Left renal cortex interstitium (tissue), 4 donors: ENCODE data around the gene UBE2F. TPM values are rescaled to one million over a fixed set of nuclear protein-coding genes. Genes with fewer than 3 reads are reported as not detected.
"Not testable (repeated sequence)": the region's sequence is repeated elsewhere in the genome, so short reads cannot be mapped to it uniquely, and the experiment has no call there.

Experiments
- DNase-seq, 4 donors: peaks; one replicate each; pipeline ENCODE4 v3.0.0-alpha.2; 2013; ENCODE audit warnings: low read depth in 4 of 4, low spot score in 2 of 4, missing footprints in 1 of 4
- polyA plus RNA-seq, 4 donors: library from polyadenylated mRNA; unstranded; fragments of 120-200 nt; gene quantifications; one replicate each; pipeline ENCODE4 v1.2.1, GENCODE V29; 2013; ENCODE audit not compliant: insufficient read length in 4 of 4

The UBE2F gene
- polyA plus RNA-seq, 4 donors: 41.9 to 46.4 (median 43.6) TPM

DNA sequence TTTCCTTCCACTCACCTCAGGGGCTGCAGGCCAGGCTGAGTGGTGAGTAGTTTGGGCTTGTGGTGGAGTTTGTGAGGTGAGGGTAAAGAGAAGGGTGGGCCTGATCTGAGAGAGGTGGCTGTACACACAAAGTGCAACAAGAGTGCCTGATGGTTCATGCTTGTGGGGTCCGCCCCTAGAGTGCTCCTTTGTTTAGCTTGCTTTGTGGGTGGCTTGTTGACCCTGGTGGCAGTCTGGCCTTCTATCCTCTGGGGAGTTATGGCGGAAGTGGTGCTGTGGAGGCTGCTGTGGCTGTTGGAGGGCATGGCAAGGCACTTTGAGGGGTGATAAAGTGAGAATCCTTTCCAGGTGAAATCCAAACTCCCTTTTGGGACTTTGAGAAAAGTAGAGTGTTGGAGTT, 10.6 kb downstream of the UBE2F start:
- DNase-seq: no peak

DNA sequence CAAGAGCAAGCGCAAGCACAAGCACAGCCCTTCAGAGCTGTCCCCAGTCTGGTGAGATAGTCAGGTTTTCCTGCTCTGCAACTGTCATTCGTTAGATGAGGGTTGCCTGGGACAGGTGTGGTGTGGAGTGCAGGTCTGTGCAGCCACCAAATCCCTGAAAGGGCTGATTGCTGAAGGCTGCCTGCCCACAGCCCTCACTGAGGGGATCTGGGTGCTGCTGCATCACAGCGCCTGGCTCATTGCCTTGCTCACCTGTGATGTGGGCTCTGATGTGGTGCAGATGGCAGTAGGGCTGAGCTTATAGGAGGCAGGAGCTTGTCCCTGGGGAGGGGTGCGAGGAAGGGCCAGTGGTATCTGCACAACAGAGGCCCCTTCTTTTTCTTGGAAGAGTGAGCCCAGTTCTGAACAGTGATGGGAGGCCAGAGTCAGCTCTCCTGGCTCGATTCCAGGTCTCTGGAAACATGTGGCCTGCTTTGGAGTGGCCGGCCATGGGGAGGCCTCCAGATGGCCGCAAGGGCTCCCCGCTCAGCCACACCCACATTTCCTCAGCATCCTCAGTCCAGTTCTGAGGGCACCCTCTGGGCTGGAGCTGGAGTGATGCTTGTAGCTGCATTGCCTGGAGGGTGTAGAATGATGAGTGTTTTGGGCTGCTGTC, 11.4 kb downstream of the UBE2F start:
- DNase-seq: no peak

DNA sequence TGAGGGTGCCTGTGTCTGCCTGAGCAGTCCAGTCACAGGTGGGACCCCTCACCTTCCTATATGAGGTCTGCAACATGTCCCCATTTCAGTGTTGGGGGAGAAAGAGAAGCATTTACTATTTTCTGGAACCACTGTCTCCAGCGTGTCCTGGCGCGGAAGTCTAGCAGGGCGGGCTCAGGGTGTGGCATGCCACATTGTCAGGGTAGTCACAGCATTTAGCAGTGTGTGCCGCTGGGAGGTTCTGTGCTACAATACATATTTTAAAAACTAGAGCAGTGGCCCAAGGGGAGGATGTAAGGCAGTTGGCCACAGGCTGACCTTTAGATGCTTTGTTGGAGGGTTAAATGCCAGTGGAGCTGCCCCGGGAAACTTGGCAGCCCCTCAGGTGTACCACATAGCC, 12.5 kb downstream of the UBE2F start:
- DNase-seq: no peak

DNA sequence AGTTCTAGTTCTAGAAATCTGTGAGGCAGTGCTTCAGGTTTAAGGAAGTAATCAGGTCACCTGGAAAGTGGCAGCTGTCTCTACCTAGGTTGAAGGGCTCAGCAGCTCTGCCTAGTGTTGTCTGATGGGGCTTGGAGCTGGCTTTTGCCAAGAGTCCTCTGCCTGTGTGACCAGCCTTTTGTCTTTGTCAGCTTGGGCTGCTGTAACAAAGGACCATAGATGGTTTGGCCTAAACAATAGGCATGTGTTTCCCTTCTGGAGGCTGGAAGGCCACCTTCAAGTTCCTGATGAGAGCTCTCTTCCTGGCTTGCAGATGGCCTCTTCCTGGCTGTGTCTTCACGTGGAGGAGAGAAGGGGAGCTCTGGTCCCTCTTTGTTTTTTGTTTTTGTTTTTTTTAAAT, 13.3 kb downstream of the UBE2F start:
- no peak for DNase-seq

DNA sequence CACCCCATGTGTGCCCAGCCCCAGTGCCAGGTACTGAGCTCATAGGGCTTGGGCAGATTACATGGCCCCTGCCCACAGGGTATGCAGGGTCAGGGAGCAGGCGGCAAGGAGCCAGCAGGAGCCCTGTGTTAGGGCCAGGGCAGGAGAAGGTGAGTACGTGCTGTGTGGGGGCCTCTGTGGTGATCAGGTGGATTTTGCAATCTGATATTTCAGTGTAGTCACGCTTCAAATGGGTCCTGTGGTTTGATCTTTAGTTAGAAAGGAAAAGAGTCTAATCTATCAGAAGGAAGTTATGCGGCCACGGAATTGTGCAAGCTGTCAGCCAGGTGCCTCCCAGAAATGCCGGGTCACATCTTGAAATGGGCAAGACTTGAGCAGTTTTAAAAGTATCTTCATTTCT, 13.9 kb downstream of the UBE2F start:
- no peak for DNase-seq

DNA sequence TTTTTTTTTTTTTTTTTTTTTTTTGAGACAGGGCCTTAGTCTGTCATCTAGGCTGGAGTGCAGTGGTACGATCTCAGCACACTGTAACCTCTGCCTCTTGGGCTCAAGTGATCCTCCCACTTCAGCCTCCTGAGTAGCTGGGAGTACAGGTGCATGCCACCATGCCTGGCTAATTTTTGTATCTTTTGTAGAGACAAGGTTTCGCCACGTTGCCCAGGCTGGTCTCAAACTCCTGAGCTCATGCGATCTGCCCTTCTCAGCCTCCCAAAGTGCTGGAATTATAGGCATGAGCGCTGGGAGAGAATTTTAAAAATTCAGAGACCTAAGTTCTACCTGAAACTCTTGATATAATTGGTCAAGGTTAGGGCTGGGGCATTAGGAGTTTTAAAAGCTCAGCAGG, 14.8 kb downstream of the UBE2F start:
- not testable (repeated sequence) for DNase-seq

DNA sequence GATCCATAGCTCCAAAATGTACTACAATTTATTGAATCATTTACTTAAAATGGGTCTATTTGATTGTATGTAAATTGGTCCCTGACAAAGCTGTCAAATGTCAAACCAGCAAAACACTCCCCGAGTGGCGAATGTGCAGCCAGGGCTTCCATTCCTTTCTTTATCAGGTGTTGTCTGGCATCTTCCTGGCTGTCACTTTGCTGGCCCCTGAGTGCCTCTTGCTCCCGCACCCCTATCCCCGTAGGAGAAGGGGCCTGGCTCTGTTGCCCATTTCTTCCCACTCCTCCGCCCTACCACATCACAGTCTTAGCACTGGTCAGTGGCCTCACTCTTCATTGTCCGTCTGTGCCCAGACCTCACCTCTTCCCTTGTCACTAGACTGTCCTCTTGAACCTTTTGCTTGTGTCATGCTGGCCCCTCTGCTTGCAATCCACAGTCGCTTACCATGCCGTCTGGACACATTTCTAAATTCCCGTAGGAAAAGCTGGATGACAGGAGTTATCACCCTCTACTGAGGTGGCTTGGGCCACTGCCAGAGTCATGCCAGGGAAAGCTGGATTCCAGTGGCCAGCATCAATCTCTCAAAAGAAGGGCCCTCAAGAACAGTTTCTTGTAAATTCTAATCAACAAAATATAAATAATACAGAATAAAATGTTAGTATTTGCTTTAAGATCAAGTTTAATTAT, 15.4 kb downstream of the UBE2F start:
- no peak for DNase-seq

DNA sequence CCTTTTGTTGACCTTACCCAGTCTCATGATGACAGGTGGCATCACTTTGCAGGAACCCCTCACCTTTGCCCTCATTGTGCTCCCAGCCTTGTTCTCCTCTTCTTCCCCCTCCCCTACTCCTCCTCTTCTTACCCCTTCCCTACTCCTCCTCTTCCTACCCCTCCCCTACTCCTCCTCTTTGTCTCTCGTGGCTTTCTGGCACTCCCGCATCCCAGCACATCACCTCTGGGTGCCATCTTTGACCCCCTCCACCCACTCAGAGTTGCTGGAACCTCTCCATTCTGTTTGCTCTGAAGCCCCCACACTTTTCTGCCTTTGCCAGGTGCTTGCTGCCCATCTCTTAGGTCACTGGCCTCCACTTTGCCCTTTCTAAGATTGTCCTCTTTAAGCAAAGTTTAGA, 17.1 kb downstream of the UBE2F start:
- no peak for DNase-seq

DNA sequence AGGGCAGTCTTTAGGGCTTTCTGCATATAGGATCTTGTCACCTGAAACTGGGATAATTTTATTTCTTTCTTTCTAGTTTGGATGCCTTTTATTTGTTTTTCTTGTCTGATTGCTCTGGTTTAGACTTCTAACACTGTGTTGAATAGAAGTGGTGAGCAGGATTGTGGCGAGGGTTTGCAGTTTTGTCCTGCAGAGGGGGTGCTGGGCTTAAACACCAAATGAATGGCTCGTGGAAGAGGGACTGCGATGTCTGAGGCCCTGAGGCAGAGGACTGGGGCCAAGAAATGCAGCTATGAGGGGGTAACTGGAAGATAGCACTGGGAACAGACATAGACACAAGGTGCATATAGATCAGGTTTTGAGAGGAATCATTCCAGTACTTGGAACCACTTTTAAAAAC, 20.5 kb downstream of the UBE2F start:
- DNase-seq: no peak

DNA sequence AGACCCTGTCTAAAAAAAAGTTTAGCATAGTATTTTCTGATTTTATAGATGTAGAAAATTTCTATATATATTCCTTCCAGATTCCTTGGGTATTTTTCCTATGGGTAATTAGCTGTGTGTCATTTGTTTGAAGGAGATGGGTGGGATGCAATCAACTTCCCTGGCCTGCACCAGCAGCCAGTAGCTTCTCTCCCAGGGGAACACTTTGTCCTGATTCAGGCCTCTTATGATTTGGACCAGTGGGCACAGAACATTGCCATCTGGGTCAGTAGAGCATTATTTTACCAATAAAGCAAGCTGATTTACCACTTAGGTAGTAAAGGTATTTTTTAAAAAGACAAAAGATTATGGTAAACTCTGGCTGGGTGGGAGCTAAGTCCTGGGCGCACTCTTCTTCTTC, 26.9 kb downstream of the UBE2F start:
- no peak for DNase-seq

DNA sequence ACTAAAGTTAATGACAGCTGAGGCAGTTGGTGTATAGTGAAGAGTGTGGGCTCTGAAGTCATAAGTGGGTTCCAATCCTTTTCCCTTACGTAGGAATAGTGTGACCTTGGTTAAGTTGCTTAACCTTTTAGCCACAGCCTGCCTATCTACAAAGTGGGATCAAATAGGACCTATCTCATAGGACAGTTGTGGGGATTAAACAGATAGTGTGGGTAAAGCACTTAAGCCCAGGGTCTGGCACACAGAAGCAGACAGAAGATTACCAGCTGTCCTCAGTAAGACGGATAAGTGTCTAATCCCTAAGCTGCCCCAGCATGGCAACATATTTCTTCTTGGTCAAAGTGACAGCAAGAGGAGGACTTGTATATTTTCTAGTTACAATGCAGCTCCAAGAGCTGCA, 28.2 kb downstream of the UBE2F start:
- no peak for DNase-seq

DNA sequence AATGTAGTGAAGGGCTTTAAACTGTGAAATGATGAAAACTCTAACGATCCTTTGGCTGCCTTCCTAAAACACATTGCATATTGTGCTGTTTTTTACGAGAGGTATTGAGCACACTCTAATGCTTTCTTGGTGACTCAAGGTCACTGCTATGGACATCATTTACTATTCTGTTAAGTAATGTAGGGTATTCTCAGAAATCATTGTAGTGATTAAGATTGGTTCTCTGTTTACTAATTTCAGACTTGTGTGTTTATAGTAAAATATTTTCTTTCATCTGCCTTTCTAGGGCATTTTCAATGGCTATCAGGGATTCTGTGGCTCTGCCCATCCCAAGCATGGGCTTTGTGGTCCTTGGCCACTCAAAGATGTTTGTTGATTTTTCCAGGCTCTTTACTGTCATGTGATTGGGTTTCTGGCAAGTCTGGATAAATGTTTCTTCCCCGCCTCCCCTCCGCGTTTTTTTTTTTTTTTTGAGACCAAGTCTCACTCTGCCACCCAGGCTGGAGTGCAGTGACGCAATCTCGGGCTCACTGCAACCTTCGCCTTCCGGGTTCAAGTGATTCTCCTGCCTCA, 29.3 kb downstream of the UBE2F start:
- DNase-seq: no peak

DNA sequence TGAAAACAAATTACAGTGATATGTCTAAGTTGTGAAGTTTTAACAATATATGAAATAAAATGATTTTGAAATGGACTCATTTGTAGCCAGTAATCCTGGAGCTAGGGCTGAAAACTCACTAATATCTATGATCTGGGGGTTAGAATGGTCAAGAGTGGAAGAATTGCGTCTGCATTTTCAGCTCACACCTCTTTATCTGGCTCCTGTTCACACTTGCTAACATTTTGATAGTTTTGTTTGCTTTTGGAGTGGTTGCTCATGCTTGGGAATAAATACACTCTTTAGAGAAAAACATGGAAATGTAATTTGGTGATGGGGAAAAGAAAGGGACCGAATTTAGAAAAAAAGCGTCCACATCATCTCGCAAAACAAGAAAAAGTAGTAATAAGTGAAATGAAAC, 30.7 kb downstream of the UBE2F start:
- no peak for DNase-seq

DNA sequence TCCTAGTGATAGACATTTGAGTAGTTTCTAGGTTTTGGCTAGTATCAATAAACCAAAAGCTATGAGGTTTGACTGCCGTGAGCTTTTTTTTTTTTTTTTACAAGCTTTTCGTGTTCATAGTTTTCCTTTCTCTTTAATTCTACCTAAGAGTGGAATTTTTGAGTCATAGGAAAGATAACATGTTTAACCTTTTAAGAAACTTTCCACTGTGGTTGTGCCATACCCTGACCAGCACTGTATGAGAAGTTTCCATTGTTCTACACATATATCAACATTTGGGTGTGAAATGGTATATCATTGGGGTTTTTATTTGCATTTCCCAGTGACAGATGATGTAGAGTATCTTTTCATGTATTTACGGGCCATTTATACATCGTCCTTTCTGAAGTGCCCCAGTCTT, 31.7 kb downstream of the UBE2F start:
- no peak for DNase-seq

DNA sequence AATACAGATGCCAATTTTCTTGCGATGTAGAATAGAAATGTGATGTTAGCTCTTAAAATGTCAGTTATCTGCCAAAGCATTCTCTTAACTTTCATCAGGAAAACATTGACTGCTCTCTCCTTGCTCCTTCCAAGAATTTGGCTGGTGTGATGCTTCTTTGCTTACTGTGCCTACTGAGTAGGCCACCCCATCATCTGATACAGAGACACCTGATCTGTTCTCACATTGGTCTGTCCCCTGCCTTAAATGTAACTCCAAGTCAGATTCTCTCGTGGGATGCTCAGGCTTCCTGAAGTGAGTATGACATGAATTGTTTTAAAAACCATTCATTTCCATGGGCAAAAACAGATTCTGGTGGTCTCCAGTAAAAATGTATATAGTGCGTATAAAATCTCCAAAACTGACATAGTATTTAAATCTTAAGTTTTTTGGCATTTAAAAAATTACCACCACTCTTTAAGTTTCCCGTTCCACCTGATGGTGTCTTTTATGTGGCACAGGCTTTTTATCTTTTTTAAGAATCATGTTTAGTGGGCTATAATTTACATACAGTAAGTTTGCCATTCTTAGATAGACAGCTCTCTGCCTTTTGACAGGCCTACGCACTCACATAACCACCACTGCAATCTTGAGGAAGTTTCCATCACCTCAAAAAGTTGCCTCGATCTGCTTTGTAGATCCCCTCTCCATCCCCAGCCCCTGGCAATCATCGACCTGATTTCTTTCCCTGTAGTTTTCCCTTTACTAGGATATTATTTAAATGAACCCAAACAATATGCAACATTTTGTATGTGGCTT, 36.6 kb downstream of the UBE2F start:
- no peak for DNase-seq

DNA sequence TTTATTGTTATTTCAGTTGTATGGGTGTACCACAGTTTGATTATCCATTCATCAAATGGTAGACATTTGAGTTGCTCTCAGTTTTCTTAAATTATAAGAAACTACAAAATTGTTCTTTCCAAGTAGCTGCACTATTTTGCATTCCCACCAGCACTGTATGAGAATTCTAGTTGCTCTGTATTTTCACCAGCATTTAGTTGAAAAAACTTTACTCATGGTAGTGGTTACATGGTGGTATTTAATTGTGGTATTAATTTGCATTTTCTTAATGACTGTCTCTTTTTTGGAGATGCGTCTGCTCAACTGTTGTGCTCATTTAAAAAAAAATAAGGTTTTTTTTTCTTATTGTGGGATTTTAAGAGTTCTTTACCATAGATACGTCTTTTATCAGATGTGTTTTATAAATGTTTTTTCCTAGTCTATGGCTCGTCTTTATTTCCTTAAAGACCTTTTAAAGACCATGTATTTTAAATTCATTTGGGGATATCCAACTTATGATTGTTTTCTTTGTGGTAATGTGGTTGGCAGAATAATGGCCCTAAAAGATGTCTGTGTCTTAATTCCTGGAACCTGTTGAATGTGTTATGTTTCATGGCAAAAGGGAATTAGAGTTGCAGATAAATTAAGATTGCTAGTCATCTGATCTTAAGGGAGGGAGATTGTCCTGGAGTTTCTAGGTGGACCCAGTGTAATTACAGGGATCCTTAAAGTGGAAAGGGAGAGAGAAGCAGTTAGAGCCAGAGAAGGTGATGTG, 37.4 kb downstream of the UBE2F start:
- no peak for DNase-seq

DNA sequence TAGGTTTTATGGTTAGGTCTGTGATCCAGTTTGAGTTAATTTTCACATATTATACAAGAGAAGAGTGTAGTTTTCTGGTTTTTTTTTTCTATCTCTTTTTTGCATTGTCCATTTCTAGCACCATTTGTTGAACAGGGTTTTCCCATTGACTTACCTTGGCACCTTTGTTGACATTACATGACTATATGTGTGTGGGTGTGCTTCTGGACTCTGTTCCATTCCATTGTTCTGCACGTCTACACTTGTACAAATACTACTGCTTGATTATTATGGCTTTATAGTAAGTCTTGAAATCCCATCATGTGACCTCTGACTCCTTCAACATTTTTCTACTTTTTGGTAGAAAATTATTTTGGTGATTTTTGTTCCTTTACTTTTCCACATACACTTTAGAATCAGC, 38.7 kb downstream of the UBE2F start:
- no peak for DNase-seq

DNA sequence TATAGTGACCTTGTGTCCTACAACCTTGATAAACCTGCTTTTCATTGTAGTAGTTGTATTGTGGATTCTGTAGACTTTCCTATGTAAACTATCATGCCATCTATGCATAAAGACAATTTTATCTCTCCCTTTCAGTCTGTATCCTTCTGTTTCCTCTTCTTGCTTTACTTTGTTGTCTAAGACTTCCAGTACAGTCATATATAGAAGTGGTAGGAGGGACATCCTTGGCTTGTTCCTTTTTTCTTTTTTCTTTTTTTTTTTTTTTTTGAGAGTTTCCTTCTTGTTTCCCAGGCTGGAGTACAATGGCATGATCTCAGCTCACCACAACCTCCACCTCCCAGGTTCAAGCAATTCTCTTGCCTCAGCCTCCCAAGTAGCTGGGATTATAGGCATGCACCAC, 39.7 kb downstream of the UBE2F start:
- DNase-seq: no peak

DNA sequence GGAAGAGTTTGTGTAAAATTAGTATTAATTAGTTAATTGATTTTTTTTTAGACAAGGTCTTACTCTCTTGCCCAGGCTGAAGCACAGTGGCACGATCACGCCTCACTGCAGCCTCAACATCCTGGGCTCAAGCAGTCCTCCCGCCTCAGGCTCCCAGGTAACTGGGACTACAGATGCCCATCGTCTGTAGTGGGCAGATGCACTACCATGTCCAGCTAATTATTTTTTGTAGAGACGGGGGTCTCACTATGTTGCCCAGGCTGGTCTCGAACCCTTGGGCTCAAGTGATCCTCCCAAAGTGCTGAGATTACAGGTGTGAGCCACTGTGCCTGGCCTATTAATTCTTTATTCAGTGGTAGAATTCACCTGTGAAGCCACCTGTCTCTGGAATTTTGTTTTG, 41.1 kb downstream of the UBE2F start:
- DNase-seq: no peak

DNA sequence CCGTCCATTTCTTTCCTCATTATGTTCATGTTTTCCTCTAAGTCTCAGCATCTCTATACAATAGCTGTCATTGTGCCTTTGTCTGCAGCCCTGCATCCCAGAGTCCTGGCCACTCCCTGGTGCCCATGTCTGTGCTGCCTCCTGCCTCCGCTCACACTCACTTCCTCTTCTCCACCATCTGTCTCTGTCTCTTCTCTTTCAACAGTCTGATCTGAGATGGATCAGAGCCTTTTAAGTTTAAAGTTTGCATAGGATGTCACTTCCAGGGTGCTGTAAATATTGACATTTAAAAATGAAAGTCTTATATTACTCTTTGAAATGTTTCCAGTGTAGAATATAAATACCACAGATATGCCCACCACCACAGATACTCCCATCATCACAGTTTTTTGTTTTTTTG, 42.7 kb downstream of the UBE2F start:
- DNase-seq: no peak

DNA sequence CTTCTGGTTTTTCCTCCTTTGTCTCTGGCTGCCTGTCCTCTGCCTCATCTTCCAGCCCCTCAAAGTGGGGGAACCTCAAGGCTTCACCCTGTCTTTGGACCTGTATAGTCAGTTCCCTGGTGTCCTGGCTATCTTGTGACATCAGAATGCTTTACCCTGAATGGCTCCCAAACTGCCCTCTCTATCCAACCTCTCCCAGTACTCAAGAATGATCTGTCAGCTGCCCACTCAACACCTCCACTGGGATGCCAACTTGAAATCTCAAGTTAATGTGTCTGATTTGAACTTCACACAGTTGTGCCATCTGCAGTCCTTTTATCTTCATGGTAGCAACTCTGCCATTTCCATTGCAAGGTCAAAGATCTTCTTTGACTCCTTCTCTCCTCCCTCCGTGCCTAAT, 43.8 kb downstream of the UBE2F start:
- no peak for DNase-seq
